Colonic mucosa (tissue), 4 donors: ENCODE measurements around the gene PPP1R14C. TPM values are rescaled to one million over a fixed set of nuclear protein-coding genes. Genes with fewer than 3 reads are reported as not detected.

Source experiments
- DNase-seq: peaks from one replicate; pipeline ENCODE4 v3.0.0-alpha.2; 2020
- H3K27ac ChIP-seq: fragments of 200-600 bp; one replicate; pipeline ENCODE4 v1.8.0; 2021
- H3K27me3 ChIP-seq: fragments of 200-600 bp; one replicate; pipeline ENCODE4 v1.8.0; 2021
- H3K36me3 ChIP-seq: fragments of 200-600 bp; one replicate; pipeline ENCODE4 v1.8.0; 2021
- H3K4me1 ChIP-seq: fragments of 200-600 bp; one replicate; pipeline ENCODE4 v1.8.0; 2021; ENCODE audit warnings: mild to moderate bottlenecking
- H3K4me3 ChIP-seq: fragments of 200-600 bp; one replicate; pipeline ENCODE4 v1.8.0; 2021
- H3K9ac ChIP-seq, 2 donors: one replicate each; pipeline ENCODE4 v1.7.0; 2013; ENCODE audit warnings: control low read depth in 2 of 2, low read depth in 2 of 2, low read length in 2 of 2
- H3K9me3 ChIP-seq: fragments of 200-600 bp; one replicate; pipeline ENCODE4 v1.8.0; 2021
- intact Hi-C: fragments of 100-400 bp; cut with DNase I; formaldehyde crosslinking; loops from one replicate; pipeline ENCODE4 v1.14.1; 2022
- total RNA-seq, 2 donors: library from RNA; stranded (reverse); fragmentation: NEBNext Ultra II Directional in 1 of 2; extraction: Animal tissue kit (Norgen Biotek cat#: 25700) in 1 of 2; gene quantifications; one replicate each; pipeline ENCODE4 v1.2.1, GENCODE V29; 2021
- TF ChIP-seq, protein P1 (sequence below): fragments of 200-600 bp; IDR thresholded peaks from one replicate; pipeline ENCODE4 v1.8.0; 2022; ENCODE audit warnings: antibody characterized with exemption, mild to moderate bottlenecking
- donor health status: healthy.
- donor health status: DM: no; HTN: no; CAD: no.
- donor health status: DM: no; HTN: no; CAD: no.

PPP1R14C gene
- total RNA-seq, 2 donors from 2014 or later: 23.7 to 27.3 TPM

DNA sequence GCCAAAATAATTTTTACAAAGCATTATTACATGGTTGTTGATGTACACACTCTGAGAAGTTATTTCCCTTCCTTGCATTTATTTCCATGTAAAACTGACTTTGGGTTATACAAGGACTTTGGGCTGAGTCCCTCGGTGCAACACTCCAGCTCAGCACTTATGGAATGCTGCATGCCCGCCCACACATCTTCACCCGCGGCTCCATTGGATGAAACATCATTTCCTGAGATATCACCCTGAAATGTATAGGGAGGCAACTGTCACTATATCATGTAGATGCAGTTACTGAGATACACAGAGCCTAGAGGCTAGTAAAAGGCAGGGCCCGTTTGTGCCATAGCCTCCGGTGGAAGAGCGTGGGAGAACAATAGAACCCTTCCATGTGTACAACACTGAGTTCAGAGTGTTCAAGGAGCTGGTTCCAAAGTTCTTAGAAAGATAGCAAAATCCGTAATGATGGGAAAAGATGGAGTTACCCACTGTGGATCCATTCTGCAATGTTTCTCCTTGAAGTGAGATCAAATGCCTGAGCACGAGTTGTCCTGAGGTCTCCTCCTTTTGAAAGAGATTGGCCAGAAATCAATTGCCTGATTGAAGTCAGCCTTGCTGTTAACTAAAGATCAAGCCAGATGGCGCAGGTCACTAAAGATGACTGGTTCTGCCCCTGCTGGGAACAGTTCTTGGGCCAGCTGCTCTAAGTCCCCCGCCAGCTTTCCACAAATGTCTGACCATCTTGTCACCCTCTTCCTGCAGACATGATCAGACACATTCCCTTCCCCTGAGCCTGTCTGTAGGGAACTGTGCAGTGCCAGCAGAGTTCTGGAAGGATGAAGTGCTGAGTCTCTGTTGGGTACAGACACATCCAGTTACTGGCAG, 125.1 kb downstream of the PPP1R14C start:
- H3K36me3 ChIP-seq: no peaks in the 10 kb centered on the region
- H3K9ac ChIP-seq: no peak overlapping the region
- H3K4me3 ChIP-seq: no peak overlapping the region
- H3K27me3 ChIP-seq: no peaks in the 10 kb centered on the region
- H3K9me3 ChIP-seq: no peaks in the 10 kb centered on the region
- H3K4me1 ChIP-seq: no peaks in the 10 kb centered on the region
- TF ChIP-seq, protein P1, sequence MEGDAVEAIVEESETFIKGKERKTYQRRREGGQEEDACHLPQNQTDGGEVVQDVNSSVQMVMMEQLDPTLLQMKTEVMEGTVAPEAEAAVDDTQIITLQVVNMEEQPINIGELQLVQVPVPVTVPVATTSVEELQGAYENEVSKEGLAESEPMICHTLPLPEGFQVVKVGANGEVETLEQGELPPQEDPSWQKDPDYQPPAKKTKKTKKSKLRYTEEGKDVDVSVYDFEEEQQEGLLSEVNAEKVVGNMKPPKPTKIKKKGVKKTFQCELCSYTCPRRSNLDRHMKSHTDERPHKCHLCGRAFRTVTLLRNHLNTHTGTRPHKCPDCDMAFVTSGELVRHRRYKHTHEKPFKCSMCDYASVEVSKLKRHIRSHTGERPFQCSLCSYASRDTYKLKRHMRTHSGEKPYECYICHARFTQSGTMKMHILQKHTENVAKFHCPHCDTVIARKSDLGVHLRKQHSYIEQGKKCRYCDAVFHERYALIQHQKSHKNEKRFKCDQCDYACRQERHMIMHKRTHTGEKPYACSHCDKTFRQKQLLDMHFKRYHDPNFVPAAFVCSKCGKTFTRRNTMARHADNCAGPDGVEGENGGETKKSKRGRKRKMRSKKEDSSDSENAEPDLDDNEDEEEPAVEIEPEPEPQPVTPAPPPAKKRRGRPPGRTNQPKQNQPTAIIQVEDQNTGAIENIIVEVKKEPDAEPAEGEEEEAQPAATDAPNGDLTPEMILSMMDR: no peak
- intact Hi-C loops: no loop called here
- no peak for DNase-seq
- H3K27ac ChIP-seq: no peak overlapping the region

DNA sequence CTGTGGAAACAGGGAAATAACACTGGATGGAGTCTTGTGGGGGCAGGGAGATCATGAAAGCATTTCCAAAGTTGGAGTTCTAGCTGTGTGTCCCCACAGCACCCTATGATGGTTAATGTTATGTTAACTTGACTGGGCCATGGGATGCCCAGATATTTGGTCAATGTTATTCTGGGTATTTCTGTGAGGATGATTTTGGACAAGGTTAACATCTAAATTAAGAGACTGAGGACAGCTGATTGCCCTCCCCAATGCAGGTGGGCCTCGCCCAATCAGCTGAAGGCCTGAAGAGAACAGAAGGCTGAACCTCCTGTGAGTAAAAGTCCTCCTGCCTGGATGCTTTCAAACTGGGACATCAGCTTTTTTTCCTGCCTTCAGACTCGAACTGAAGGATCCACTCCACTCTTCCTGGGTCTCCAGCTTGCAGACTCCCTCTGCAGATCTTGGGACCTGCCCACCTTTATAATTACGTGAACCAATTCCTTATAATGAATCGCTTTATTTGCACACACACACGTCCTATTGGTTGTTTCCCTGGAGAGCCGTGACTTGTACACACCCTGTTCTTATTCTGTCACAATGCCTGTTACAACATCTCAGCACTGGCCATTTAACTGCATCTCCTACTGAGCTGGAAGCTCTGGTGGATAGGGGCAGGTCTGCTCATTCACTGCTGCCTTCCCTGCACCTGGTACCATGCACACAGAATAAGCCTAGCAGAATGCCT, 126.4 kb downstream of the PPP1R14C start:
- intact Hi-C loops: no loop called here
- no peaks in the 10 kb centered on the region for H3K9me3 ChIP-seq
- no peak overlapping the region for H3K27ac ChIP-seq
- TF ChIP-seq, protein P1: no peak
- no peaks in the 10 kb centered on the region for H3K27me3 ChIP-seq
- H3K36me3 ChIP-seq: no peaks in the 10 kb centered on the region
- H3K4me1 ChIP-seq: no peaks in the 10 kb centered on the region
- no peak for DNase-seq
- no peak overlapping the region for H3K4me3 ChIP-seq
- no peak overlapping the region for H3K9ac ChIP-seq

DNA sequence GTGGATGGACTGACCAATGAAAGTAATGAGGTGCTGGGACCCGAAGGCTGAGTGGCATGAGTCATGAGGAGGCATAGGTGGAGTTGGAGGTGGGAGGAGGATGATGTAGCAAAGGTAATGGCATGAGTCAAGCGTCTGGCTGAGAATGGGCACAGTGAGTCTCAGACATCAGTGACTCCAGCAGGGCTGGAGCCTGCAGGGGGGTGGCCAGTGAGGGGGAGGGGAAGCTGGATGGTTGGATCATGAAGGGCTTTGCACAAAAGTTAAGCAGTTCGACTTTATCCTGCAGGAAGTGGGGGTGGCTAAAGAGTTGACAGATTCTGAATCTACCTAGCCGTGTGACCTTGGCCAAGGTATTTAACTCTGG, 127.0 kb downstream of the PPP1R14C start:
- no peak for DNase-seq

DNA sequence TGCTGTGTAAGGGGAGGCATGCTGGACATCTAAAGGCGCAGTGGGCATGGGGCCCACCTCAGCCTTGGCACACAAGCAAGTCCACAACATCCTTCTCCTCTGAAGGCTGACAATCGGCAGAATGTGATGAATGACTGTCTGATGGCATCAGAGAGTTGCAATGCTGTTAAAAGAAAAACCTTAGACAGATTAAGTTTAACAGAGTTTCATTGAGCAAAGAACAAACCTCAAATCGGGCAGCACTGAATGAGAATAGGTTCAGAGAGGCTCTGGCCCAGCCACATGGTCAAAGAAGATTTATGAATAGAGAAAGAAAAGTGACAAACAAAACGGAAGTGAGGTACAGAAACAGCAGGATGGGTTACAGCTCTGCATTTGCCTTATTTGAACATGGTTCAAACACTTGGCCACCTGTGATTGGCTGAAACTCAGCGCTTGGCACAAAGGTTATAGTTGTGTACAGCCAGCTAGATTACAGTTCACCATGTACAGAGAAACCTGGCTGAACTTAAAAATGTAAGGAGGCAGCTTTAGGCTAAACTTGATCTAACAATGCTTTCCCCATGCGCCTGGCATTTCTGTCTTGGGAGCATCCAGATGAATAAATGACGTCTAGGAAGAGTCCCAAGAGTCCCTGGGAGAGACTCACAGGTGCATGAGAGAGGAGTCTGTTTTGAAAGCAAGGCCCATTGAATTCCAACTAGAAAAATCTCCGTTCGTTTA, 127.6 kb downstream of the PPP1R14C start:
- no peaks in the 10 kb centered on the region for H3K9me3 ChIP-seq
- no peak for DNase-seq
- no peak overlapping the region for H3K27ac ChIP-seq
- TF ChIP-seq, protein P1: no peak
- intact Hi-C loops: no loop called here
- no peak overlapping the region for H3K4me3 ChIP-seq
- H3K36me3 ChIP-seq: no peaks in the 10 kb centered on the region
- no peak overlapping the region for H3K9ac ChIP-seq
- no peaks in the 10 kb centered on the region for H3K4me1 ChIP-seq
- no peaks in the 10 kb centered on the region for H3K27me3 ChIP-seq

More for the DNA sequence above, 127.0 kb downstream of the PPP1R14C start:
- no peaks in the 10 kb centered on the region for H3K4me1 ChIP-seq
- H3K36me3 ChIP-seq: no peaks in the 10 kb centered on the region
- H3K9ac ChIP-seq: no peak overlapping the region
- no peak overlapping the region for H3K27ac ChIP-seq
- H3K27me3 ChIP-seq: no peaks in the 10 kb centered on the region
- TF ChIP-seq, protein P1: no peak
- intact Hi-C loops: no loop called here
- no peaks in the 10 kb centered on the region for H3K9me3 ChIP-seq
- no peak overlapping the region for H3K4me3 ChIP-seq

DNA sequence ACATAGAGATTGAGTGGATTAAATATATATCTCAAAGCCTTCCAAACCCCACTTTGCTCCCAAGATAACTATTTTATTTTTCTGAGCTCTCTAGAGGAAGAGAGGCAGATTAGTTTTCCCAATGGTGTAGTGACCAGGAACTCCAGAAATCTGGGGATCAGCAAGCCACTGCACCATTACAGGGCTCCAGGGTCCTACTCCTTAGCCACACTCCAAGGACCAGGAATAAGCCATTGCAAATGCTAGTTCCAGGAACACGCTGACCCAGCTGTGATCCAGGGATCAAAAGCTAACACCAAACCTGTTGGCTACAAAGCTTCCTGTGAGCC, 128.3 kb downstream of the PPP1R14C start:
- Histone ChIP-seq H3K27ac (no peak overlapping the region), H3K36me3 (no peaks in the 10 kb centered on the region), H3K4me1 (no peaks in the 10 kb centered on the region), H3K9ac (no peak overlapping the region), H3K9me3 (no peaks in the 10 kb centered on the region), H3K27me3 (no peaks in the 10 kb centered on the region), H3K4me3 (no peak overlapping the region)
- DNase-seq: no peak
- intact Hi-C loops: no loop called here
- TF ChIP-seq, protein P1: no peak
